Right lobe of liver (tissue), 4 donors: ENCODE results near the gene GNPDA1.

Source experiments
- CTCF ChIP-seq, 4 donors: fragments of 200-600 bp in 3 of 4; fragments of 450-650 bp in 1 of 4; IDR thresholded peaks; one replicate each; pipeline versions ENCODE4 v1.5.1 to v1.8.0; 2016 to 2022; ENCODE audit warnings: antibody characterized with exemption in 4 of 4, mild to moderate bottlenecking in 2 of 4
- POLR2A ChIP-seq: fragments of 450-650 bp; IDR thresholded peaks from one replicate; pipeline ENCODE4 v1.6.1; 2017; ENCODE audit warnings: antibody characterized with exemption, mild to moderate bottlenecking
- donor health status: DM: no; HTN: no; CAD: no.
- donor health status: DM: no; HTN: no; CAD: no.
- donor health status: DM: no; HTN: yes; CAD: no.

DNA sequence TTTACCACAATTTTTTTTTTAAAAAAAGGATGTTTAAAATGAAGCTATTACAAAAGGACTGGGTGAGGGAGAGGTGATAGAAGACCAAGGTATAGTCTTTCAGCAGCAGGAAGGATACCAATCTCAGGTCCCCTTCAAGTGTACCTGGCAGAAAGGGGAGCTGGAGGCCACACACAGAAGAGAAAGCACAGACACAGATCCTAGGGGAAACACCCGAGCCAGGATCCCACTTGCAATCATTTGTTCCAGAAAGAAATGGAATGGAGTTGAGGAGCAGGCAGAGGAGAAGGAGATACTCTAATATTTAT is 5.6 kb downstream of the GNPDA1 start:
- TF ChIP-seq CTCF (IDR thresholded peaks at IDR 0.05), result no peak
- no peak for TF ChIP-seq POLR2A
